Measurements from ENCODE around the gene N4BP2L1.
"Not testable (repeated sequence)": the region's sequence is repeated elsewhere in the genome, so short reads cannot be mapped to it uniquely, and the experiment has no call there.

- TF ChIP-seq POLR2A (IDR thresholded peaks at IDR 0.05): not testable (repeated sequence)
- TF ChIP-seq, protein P1, sequence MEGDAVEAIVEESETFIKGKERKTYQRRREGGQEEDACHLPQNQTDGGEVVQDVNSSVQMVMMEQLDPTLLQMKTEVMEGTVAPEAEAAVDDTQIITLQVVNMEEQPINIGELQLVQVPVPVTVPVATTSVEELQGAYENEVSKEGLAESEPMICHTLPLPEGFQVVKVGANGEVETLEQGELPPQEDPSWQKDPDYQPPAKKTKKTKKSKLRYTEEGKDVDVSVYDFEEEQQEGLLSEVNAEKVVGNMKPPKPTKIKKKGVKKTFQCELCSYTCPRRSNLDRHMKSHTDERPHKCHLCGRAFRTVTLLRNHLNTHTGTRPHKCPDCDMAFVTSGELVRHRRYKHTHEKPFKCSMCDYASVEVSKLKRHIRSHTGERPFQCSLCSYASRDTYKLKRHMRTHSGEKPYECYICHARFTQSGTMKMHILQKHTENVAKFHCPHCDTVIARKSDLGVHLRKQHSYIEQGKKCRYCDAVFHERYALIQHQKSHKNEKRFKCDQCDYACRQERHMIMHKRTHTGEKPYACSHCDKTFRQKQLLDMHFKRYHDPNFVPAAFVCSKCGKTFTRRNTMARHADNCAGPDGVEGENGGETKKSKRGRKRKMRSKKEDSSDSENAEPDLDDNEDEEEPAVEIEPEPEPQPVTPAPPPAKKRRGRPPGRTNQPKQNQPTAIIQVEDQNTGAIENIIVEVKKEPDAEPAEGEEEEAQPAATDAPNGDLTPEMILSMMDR (IDR thresholded peaks at IDR 0.05): not testable (repeated sequence)
These were observed 72.0 kb downstream of the N4BP2L1 start for GRCh38 chr13:32355935-32356334.
